PC-3 (cell line): ENCODE data around the gene LUC7L2.

Experiments
- CTCF ChIP-seq: fragments of 300-600 bp; sonication (generic); conservative IDR thresholded peaks from 2 replicates; pipeline ENCODE4 v1.5.1; 2017; ENCODE audit warnings: antibody characterized with exemption, low read depth, mild to moderate bottlenecking, low read length
- EZH2 ChIP-seq: fragments of 300-600 bp; sonication (generic); IDR thresholded peaks from one replicate; pipeline ENCODE4 v1.6.1; 2017; ENCODE audit warnings: antibody characterized with exemption, mild to moderate bottlenecking, low read length; ENCODE audit not compliant: unreplicated experiment
- EZH2phosphoT487 ChIP-seq: fragments of 300-600 bp; sonication (generic); IDR thresholded peaks from 2 replicates; pipeline ENCODE4 v1.6.1; 2018; ENCODE audit warnings: mild to moderate bottlenecking, antibody characterized with exemption, low read length, borderline replicate concordance

- TF ChIP-seq EZH2 (no peak), CTCF (no peak), EZH2phosphoT487 (no peak)
These were observed 71.3 kb downstream of the LUC7L2 start for GRCh38 chr7:139431010-139431409.
